GM03348 (cell line): ENCODE results near the gene OIP5.
"Not testable (repeated sequence)": the region's sequence is repeated elsewhere in the genome, so short reads cannot be mapped to it uniquely, and the experiment has no call there.

Experiments
- DNase-seq: peaks from one replicate; pipeline ENCODE4 v3.0.0; 2012; ENCODE audit warnings: low spot score

The OIP5 gene

DNA sequence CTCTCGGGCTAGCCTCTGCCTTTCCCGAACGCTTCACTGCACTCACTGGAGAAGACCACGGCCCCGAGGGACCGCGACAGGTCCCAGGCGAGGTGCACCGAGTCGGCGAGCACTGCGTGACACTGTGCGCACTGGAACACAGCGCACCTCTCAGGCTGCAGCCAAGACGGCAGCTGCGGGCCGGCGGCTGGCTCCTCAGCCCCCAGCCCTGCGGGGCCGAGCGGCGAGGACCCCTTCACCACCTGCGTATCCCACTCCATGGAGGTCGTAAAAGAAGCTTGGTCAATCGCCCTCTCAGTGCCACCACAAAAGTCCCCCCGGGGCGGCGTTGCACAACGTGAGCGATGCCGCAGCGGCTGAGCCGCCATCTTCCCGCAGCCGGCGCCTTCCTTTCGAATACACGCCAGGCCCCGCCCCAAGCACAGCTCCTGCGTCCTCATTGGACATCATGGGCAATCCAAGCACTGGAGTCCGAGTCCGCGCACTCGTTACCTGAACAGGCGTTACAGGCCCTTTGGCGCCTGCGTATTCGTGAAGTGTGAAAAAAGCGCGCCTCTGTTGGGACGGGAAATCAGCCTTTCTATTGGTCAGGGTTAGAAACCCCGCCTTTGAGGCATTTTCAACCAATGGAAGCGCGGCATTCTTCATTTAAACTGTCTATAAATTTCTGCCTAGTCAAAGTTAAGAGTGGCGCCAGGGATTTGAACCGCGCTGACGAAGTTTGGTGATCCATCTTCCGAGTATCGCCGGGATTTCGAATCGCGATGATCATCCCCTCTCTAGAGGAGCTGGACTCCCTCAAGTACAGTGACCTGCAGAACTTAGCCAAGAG lies at the start of gene OIP5, which contains the start of gene NUSAP1:
Gene OIP5 (minus strand): TSS at position 398 of the 832 bp plus-strand sequence. CDS start 30 bp downstream, at position 368.
Gene NUSAP1 (plus strand): TSS at position 688 of the 832 bp plus-strand sequence. CDS start 77 bp downstream, at position 765.
- peak; percentile 98 for DNase-seq

DNA sequence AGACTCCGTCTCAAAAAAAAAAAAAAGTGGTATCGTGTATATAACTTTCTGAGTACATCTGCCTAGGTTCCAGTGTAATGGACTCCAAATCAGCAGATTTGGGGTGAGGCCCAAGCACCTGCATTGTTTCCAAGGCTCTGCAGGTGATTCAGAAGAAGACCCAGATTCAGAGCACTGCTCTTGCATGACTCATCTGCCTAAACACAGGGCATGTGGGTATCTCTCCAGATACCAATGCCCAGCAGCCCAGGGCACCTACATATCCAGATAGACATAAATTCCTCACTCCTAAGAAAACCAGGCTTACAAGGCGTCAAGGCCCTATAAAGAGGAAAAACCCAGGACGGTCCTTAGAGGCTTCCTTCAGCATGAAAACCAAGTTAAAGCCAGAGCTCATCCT lies 45.6 kb upstream of the OIP5 start:
- DNase-seq: no peak

DNA sequence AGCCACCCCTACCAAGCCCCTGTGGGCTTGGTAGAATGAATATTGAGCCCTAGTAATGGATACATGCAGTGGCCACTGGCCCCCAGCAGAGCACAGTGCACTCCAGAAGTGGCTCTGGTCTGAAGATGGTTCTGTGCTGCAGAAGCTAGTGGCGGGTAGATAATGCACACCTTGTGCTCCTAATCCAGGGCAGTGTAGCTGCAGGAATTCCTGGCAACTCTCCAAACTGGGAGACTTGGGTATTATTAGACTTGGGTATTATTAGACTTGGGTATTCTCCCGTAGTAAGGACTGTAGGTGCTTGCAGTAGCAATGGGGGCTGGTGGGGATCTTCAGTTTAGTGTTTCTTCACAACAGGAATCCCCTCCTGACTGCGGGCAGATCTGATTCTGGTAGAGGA lies 35.0 kb upstream of the OIP5 start:
- DNase-seq: no peak

DNA sequence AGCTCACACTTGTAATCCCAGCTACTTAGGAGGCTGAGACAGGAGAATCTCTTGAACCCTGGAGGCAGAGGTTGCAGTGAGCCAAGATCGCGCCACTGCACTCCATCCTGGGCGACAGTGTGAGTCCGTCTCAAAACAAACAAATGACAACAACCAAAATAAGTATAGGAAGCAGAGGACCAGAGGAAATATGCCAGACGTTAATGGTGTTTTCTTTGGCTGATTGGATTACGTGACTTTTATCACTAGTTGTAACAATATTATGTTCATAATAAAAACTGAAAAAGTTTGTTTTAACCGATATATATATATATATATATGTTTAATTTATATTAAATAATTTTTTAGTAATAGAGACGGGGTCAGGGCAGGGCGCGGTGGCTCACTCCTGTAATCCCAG lies 22.0 kb upstream of the OIP5 start:
- no peak for DNase-seq

DNA sequence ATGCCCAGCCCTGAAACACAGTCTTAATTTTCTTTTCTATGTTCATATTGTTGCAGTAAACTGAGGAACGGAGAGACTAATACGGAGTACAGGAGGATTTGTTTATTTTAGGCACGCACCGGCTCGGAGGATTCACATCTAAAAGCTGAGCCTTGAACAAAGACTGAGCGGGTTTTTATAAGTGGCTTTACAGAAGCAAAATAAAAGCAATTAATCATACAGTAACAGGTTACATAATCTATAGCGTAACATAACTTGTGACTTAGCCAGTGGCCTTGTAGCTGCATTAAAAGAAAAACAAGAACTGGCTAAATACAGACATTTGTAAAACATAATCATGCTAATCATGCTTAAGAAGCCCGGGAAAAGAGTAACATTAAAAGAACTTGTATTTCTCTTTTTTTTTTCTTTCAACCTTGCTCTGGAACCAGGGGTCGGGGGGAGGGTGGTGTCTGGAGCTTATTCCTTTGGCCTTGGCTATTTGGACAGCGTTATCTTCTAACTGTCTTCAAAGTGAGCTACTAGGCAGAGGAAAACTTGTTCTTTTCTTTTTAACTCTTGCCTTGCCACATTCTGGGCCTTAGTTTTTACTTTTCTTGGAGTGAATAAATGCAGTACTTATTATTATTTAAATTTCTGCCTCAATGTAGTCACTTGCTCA lies 17.8 kb upstream of the OIP5 start:
- DNase-seq: no peak

DNA sequence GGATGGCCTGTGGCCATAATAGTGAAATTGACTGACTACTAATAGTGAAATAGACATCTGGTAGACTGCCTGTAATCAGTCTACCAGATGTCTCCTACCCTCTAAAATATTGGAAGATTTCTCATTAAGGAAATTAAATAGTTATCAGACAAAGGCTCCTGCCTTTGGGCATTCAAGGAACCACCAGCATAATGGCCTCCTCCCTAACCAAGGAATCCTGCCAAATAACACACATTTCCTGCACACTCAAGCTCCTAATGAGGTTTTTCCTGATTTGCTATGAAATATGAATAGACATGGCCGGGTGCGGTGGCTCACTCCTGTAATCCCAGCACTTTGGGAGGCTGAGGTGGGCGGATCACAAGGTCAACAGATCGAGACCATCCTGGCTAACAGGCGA lies 14.8 kb upstream of the OIP5 start:
- DNase-seq: no peak

DNA sequence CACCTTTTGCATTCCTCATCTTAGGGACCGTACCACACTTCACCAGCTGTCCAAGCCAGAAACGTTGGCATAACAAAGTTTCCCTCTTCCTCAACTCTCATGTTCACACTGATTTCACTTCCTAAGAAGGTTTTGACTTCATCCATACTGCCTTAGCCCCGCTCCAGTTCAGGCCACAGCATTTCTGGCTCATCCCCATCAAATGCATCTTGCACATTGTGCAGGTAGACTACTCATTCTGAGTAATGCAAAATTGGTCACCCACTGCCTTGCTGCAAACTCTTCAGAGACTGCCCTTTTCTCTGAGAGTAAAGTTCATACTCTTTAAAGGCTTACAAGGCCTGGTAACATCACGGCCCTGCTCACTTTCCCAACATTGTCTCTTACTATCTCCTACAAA lies 9.1 kb upstream of the OIP5 start:
- DNase-seq: no peak

DNA sequence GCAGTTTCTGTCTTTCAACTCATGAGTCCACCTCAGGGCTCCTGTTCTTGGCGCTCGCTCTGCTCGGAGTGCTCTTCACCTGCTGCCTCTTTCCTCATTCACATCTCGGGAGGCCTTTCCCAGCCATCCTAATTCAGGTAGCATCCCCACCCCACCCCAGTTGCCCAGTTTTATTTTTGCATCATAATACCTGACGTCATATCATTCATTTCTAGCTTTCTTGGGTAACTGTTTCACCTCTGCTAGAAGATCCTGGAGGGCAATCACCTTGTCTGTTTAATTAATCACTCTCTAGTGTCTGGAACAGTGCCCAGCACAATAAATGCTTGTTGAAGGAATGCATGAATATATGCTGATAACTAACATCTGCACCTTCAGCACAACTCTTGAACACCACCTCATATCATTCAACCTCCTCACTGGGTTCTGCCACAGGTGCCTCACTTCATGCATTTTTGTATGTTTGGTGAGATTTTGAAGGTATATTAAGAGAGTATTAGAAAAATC lies 7.9 kb upstream of the OIP5 start:
- no peak for DNase-seq

DNA sequence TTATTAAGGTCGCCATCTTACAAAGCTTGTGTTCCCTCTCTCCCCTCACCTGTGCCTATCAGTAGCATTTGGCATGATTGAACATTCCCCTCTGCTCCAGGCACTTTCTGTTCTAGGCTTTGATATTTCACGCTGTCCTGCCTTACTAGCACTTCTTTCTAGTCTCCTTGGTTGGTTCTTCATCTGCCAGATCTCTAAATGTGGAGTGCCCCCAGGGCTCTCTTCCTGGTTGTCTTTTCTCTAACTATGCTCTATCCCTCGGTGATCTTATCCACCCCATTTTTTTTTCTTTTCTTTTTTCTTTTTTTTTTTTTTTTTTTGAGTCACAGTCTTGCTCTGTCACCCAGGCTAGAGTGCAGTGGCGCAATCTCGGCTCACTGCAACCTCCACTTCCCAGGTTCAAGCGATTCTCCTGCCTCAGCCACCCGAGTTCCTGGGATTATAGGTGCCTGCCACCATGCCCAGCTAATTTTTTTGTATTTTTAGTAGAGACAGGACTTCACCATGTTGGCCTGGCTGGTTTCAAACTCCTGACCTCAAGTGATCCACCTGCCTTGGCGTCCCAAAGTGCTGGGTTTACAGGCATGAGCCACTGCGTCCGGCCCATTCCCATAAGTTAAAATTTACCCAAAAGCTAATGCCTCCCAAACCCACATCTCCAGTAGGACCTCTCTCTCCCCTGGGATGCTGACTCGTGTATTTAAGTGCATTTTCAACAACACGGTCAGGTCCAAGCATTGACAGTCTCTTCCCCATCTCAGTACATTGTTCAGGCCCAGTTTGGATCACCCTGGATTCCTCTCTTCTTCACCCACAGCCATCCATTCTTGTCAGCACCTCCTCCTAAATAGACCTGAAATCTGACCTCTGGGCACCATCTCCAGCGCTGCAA lies 5.5 kb upstream of the OIP5 start:
- DNase-seq: no peak

DNA sequence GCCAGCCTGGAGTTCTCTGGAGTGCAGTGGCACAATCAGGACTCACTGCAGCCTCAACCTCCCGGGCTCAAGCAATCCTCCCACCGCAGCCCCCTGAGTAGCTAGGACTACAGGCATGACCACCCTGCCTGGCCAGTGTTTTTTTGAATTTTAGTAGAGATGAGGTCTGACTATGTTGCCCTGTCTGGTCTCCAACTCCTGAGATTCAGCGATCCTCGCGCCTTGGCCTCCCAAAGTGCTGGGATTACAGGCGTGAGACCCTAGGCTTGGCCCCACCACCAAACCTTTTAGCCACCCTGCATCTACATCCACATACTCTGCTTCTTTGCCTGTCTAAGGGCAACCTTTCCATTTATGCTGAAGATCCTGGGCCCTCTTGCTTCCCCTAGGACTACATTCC lies 4.7 kb upstream of the OIP5 start:
- no peak for DNase-seq

DNA sequence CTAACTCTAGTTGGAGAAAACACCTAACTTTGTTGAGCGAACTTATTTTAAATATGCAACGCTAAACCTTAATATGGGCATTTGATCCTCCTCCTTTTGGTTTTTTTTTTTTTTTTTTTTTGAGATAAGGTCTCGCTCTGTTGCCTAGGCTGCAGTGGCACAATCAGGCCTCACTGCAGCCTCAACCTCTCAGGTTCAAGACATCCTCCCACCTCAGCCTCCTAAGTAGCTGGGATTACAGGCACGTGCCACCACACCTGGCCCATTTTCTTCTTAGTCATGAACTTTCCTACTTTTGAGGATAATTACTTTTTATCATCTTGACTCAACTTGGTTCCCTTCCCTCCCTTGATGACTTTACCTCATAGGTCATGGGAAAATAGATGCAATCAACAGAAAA lies 4.2 kb upstream of the OIP5 start:
- no peak for DNase-seq

DNA sequence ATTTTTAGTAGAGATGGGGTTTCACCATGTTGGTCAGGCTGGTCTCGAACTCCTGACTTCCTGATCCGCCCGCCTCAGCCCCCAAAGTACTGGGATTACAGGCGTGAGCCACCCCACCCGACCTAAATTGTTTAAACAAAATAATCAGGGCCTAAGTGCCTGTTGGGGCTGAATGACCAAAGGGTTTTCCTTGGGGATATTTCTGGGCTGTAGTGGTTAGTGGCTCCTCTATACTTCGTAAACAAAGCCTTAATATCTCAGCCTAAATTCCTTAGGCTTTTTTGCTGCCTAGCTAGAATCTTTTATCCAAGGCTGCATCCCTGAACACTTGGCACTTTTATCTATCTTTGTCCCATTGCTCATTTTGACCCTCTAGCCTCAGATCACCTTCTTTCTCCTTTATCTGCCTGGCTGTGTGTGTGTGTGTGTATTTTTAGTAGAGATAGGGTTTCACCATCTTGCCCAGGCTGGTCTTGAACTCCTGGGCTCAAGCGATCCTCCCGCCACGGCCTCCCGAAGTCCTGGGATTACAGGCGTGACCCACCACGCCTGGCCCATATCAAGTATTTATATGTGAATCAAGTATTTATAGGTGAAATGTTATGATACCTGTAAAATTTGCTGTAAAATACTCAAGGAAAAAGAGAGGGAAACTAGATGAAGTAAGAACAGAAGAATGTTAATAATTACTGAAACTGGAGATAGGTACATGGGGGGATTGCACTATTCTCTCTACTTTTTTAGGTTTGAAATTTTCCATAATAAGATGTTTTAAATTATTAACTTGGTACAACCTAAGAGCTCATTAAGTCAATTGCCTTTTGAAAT lies 2.1 kb upstream of the OIP5 start:
- DNase-seq: no peak

DNA sequence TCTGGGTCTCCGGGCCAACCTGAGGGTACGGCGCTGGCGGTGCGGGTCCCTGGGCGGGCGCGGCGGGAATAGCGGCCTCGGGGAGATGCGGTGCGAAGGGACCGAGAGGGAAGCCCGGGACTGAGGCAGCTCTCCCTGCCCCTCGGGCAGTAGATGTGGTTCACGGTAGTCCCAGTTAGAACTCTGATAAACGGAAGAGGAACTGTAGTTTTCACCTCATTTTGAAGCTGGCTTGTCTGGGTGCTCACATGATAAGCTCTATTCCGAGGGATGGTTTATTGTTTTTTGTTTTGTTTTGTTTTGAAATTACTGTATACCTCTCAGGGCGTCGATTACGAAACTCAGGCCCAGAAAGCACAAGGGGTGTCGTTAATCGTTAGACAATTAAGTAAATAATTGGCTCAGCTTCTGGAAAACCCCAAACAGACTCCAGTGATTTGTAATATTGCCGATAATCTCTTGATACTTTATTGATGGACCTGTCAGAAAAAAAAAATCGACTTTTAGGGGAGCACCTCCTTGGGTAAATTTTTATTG lies 703 bp upstream of the OIP5 start:
- no peak for DNase-seq

DNA sequence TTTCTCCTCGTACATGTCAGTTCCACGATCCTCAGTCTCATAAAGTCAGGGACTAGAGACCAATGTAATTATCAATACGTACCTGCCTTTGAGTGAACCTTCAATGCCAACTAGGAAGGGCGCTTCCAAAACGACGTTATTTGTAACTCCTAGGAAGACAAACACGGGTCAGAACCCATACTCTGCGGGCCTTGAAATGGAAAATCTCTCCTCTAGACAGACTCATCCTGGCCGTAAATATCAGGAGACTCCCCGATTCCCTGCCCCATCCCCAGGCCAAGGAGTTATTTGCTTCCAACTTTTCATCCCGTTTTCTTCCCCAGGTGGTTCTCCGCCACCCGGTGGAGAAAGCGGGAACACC lies 578 bp downstream of the OIP5 start:
- DNase-seq: peak; percentile 78

DNA sequence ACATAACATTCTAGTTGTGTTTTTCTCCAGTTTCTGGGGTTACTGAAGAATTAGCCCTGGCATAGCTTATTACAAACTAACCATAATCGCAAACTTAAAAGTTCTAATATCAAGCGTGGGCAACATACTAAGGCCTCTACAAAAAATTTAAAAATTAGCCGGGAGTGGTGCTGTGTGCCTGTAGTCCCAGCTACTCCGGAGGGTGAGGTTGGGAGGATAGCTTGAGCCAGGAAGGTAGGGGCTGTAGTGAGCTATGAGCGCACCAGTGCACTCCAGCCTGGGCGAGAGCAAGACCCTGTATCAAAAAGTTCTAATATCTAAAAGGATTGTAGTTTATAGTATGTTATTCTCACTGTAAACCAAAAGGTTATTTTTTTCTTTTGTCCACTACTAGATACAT lies 1.1 kb downstream of the OIP5 start:
- no peak for DNase-seq

DNA sequence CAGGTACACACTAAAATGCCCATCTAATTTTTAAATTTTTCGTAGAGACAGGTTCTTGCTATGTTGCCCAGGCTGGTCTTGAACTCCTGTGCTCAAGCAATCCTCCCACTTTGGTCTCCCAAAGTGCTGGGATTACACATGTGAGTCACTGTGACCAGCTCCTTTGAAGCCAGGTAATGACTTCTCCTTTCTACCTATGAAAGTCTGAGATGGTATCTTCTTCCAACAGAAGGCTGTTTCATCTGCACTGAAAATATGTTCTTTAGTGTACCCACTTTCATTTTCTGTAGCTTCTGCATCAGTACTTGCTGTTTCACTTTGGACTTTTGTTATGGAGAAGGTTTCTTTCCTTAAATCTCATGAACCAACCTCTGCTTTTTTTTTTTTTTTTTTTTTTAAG lies 8.8 kb downstream of the OIP5 start:
- no peak for DNase-seq

DNA sequence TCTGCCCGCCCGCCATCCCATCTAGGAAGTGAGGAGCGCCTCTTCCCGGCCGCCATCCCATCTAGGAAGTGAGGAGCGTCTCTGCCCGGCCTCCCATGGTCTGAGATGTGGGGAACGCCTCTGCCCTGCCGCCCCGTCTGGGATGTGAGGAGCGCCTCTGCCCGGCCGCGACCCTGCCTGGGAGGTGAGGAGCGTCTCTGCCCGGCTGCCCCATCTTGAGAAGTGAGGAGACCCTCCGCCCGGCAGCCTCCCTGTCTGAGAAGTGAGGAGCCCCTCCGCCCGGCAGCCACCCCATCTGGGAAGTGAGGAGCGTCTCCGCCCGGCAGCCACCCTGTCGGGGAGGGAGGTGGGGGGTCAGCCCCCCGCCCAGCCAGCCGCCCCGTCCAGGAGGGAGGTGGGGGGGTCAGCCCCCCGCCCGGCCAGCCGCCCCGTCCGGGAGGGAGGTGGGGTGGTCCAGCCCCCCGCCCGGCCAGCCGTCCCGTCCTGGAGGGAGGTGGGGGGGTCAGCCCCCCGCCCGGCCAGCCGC lies 11.5 kb downstream of the OIP5 start:
- not testable (repeated sequence) for DNase-seq

DNA sequence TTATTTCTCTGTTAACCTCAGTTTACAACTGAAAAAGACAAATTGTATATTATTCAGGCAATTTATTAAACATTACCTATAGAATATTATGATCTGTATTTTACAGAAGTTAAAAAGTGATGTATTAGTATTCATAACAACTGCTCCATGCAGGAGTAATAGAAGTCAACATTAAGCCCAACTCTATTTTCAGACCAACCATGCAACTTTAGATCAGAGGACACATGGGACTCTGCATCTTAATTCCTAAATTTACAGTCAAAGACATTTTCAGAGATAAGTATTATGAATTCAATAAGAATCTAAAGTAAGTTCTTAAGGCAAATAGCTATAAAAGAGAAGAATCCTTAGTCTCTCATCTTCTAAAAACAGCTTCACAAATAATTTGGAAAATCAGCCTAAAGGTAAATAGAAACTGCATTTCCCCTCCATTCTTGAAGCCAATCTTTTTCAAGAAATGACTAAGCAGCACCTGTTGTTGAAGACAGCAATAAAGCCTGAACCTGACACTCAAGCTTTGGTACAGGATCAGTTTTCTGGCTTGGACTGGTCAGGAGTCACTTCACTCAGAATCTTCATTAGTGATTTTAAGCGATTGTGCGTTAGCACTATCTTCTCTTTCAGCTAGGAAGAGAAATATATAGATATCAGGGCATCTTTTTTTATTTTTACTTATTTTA lies 23.0 kb downstream of the OIP5 start:
- no peak for DNase-seq

DNA sequence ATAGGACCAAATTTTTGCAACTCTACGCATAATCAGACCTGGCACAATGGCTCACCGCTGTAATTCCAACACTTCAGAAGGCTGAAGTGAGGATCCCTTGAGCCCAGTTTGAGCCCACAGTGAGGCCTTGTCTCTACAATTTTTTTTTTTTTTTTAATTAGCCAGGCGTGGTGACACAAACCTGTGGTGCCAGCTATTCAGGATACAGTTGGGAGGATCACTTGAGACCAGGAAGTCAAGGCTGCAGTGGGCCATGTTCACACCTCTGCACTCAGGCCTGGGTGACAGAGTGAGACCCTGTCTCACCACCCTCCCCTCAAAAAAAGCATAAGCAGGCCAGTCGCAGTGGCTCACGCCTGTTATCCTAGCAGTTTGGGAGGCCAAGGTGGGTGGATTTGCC lies 24.7 kb downstream of the OIP5 start:
- DNase-seq: no peak

DNA sequence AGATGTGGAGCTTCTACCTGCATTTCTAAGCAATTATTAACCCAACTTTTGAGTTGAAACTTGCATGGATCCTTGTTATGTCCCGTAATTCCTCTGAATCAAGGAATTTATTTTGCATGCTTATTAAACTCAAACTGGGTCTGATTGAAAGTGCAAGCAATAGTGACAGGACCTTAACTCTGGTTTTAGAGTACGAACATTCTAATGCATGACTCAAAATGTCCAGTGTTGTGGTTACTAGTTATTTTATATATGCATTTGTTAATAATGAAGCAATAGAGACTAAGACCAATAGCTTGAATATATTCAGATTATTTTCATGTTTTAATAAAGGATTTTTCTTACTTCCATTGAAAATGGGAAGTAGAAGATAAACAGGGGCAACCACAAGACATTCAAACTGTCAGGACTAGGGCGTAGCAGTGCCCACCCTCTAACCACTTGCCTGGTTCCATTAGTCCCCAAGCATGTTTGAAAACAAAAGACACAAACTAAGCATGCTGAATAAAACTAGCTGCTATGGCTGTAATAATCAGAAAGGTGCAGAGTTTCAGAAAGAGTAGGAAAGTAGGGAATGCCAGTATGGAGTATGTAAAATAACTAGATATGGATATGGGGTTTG lies 28.1 kb downstream of the OIP5 start:
- DNase-seq: no peak
